HEK293T (cell line): ENCODE results near the gene NUAK1.

Experiments used
- CTCF ChIA-PET: fragments of 350-600 bp; formaldehyde crosslinking; extraction: SDS; loops from one replicate; lab custom pipeline; 2021; ENCODE audit warnings: antibody characterized with exemption, inconsistent platforms; lab: Yijun Ruan, JAX
- POLR2A ChIA-PET: fragments of 350-600 bp; formaldehyde crosslinking; extraction: SDS; loops from one replicate; lab custom pipeline; 2020; ENCODE audit warnings: antibody characterized with exemption, inconsistent platforms; lab: Yijun Ruan, JAX
- DNase-seq: peaks from one replicate; pipeline ENCODE4 v3.0.0; 2012; ENCODE audit warnings: mixed read lengths; ENCODE audit errors: extremely low spot score
- ARNT ChIP-seq: fragments of 450-650 bp; IDR thresholded peaks from 2 replicates; pipeline ENCODE4 v1.6.1; 2017; ENCODE audit warnings: mild to moderate bottlenecking
- BHLHE40 ChIP-seq: fragments of 450-650 bp; IDR thresholded peaks from 2 replicates; pipeline ENCODE4 v1.6.1; 2016; ENCODE audit warnings: mild to moderate bottlenecking, moderate library complexity, borderline replicate concordance
- CTBP1 ChIP-seq: fragments of 450-650 bp; IDR thresholded peaks from 2 replicates; pipeline ENCODE4 v1.6.1; 2016; ENCODE audit warnings: borderline replicate concordance
- ELF4 ChIP-seq: fragments of 450-650 bp; IDR thresholded peaks from 2 replicates; pipeline ENCODE4 v1.6.1; 2017; ENCODE audit warnings: antibody characterized with exemption
- FOXA1 ChIP-seq: fragments of 450-650 bp; IDR thresholded peaks from 2 replicates; pipeline ENCODE4 v1.6.1; 2016; ENCODE audit warnings: mild to moderate bottlenecking
- FOXK2 ChIP-seq: fragments of 450-650 bp; IDR thresholded peaks from 2 replicates; pipeline ENCODE4 v1.6.1; 2016; ENCODE audit warnings: mild to moderate bottlenecking
- FOXM1 ChIP-seq: fragments of 450-650 bp; IDR thresholded peaks from 2 replicates; pipeline ENCODE4 v1.6.1; 2017; ENCODE audit warnings: mild to moderate bottlenecking, borderline replicate concordance
- HDGF ChIP-seq: fragments of 450-650 bp; IDR thresholded peaks from 2 replicates; pipeline ENCODE4 v1.6.1; 2017; ENCODE audit warnings: antibody characterized with exemption, borderline replicate concordance
- L3MBTL2 ChIP-seq: fragments of 450-650 bp; conservative IDR thresholded peaks from 2 replicates; pipeline ENCODE4 v1.6.1; 2016; ENCODE audit warnings: mild to moderate bottlenecking
- LEF1 ChIP-seq: fragments of 450-650 bp; IDR thresholded peaks from 2 replicates; pipeline ENCODE4 v1.6.1; 2017; ENCODE audit warnings: mild to moderate bottlenecking, borderline replicate concordance
- NFRKB ChIP-seq: fragments of 450-650 bp; IDR thresholded peaks from 2 replicates; pipeline ENCODE4 v1.6.1; 2016; ENCODE audit warnings: mild to moderate bottlenecking, moderate library complexity
- PKNOX1 ChIP-seq: fragments of 450-650 bp; IDR thresholded peaks from 2 replicates; pipeline ENCODE4 v1.6.1; 2016
- SP1 ChIP-seq: fragments of 450-650 bp; IDR thresholded peaks from 2 replicates; pipeline ENCODE4 v1.6.1; 2017
- SUZ12 ChIP-seq: fragments of 450-650 bp; IDR thresholded peaks from 2 replicates; pipeline ENCODE4 v1.6.1; 2016; ENCODE audit warnings: mild to moderate bottlenecking
- TARDBP ChIP-seq: fragments of 450-650 bp; IDR thresholded peaks from 2 replicates; pipeline ENCODE4 v1.6.1; 2016
- ZNF384 ChIP-seq: fragments of 450-650 bp; IDR thresholded peaks from 2 replicates; pipeline ENCODE4 v1.6.1; 2016

NUAK1 gene

GRCh38 chr12:106081606-106082005 is 57.1 kb downstream of the NUAK1 start:
- ChIA-PET POLR2A (interaction anchor here (1.9 kb wide), 1 partner anchor 58 kb away, joined by 7 read pairs; the partner anchor contains the start of gene NUAK1), CTCF (no interaction called here)
- TF ChIP-seq ELF4 (no peak), ARNT (no peak), CTBP1 (no peak), BHLHE40 (no peak), NFRKB (no peak), LEF1 (no peak), FOXM1 (no peak), ZNF384 (no peak), SP1 (no peak), L3MBTL2 (no peak), FOXK2 (no peak)
- DNase-seq, result no peak

DNA sequence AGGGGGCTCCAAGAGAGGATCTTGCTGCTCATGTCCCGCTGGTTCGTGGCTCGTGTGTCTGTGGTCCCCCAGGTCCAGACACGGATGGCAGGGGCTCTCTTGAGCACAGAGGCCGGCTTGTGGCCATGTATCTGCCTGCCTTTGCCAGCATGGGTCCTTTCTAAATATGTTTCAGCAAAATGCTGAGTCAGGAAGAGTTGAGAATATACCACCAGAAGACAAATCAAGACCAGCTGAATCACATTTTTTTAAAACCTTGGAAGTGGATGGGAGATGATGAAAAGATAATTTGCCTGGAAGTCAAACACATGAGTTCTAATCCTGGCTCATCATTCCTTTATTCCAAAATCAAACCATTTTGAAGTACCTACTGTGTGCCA is 58.0 kb downstream of the NUAK1 start:
- CTCF ChIA-PET, result no interaction called here
- TF ChIP-seq FOXM1 (no peak), HDGF (no peak), SP1 (no peak)
- POLR2A ChIA-PET, result no interaction called here
- no peak for DNase-seq

DNA sequence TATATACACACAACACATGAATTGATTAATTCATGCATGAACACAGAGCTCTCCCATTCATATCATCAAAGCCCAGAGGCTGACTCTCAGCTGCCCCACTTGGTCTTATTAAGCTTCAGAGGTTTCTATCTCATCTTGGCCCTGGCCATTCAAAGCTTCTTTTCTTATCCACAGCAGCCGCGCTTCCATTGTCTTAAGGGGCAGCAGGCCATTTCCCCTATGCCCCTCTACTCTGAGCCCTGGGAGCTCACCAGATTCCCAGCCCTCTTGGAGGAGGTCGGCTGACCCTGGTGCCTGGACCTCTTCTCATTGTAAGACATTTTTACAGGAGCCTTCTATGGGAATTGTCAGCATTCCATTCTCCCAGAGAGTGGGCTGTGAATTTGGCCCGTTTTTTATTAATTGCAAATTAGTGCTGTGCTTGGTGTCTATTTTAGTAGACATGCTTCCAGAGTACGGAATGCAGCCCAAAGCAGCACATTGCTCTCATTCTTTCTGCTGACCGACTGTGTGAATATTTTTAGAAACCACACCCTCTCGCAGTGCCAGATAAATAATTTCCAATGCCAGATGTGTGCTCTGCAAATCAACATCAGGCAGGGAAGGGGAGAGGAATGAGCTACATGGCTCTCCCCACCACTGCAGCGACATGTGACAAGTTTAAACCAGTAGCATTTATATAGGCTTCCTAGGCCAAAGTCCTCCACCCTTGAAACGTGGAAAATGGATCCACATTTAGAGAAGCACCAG is 58.5 kb downstream of the NUAK1 start:
- POLR2A ChIA-PET, result no interaction called here
- no peak for DNase-seq
- CTCF ChIA-PET, result no interaction called here
- TF ChIP-seq NFRKB (no peak), SUZ12 (no peak), PKNOX1 (no peak), BHLHE40 (no peak), SP1 (no peak), ZNF384 (no peak), TARDBP (no peak), LEF1 (no peak), ELF4 (no peak), ARNT (no peak), L3MBTL2 (no peak), HDGF (no peak), FOXK2 (no peak), FOXM1 (no peak), CTBP1 (no peak)

DNA sequence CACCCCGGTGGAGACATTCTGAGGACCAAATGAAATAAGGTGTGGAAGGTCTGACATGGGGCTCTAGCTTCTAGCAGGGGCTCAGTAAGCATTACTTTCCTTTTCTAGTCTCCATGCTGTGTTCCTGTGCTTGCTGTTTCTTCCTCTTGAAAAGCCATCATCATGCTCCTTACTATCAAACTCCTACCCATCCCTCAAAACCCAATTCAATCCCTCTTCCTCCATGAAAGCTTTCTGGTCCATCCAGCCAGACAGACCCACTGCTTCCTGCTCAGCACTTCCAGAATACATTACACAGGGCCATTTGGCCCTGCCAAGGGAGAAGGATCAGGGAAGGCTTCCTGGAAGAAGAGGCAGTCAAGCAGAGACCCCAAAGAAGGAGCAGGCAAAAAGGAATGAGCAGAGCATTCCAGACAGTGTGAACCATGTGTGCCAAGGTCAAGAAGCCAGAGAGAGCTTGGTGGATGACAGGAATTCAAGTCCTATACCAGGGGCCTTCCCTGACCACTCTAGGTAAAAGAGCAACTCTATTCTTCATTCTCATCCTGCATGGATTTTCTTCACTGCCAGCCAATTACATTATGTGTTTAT is 59.5 kb downstream of the NUAK1 start:
- DNase-seq, result no peak
- CTCF ChIA-PET, result interaction anchor here (1.0 kb wide), 1 partner anchor 58 kb away, joined by 4 read pairs; no protein-coding TSS in a partner anchor
- TF ChIP-seq PKNOX1 (no peak), SP1 (no peak), ZNF384 (no peak), ELF4 (no peak), LEF1 (no peak), FOXM1 (no peak), BHLHE40 (no peak), CTBP1 (no peak), TARDBP (no peak), L3MBTL2 (no peak), HDGF (no peak)
- POLR2A ChIA-PET, result no interaction called here

- TF ChIP-seq FOXK2, result no peak
- TF ChIP-seq ARNT, result no peak
- no peak for TF ChIP-seq TARDBP
- no peak for TF ChIP-seq BHLHE40
- no peak for TF ChIP-seq ELF4
- TF ChIP-seq LEF1, result no peak
- no peak for TF ChIP-seq FOXM1
- no peak for TF ChIP-seq SUZ12
- no peak for TF ChIP-seq ZNF384
- no peak for TF ChIP-seq L3MBTL2
- no peak for TF ChIP-seq FOXA1
- TF ChIP-seq SP1, result no peak
- no peak for TF ChIP-seq CTBP1
- no peak for TF ChIP-seq PKNOX1
- TF ChIP-seq NFRKB, result no peak
- no peak for TF ChIP-seq HDGF
- ChIA-PET POLR2A (no interaction called here), CTCF (interaction anchor here (1.0 kb wide), 1 partner anchor 58 kb away, joined by 4 read pairs; no protein-coding TSS in a partner anchor)
- no peak for DNase-seq
These were observed 60.3 kb downstream of the NUAK1 start for GRCh38 chr12:106078358-106079010.
